ENCODE results near the gene PDXDC1. TPM values are rescaled to one million over a fixed set of nuclear protein-coding genes. Genes with fewer than 3 reads are reported as not detected.
"Not testable (repeated sequence)": the region's sequence is repeated elsewhere in the genome, so short reads cannot be mapped to it uniquely, and the experiment has no call there.

PDXDC1 gene
- total RNA-seq, 4 donors from 2014 or later = 70.0 to 92.2 (median 87.6) TPM

GRCh38 chr16:15059324-15059723 lies 84.5 kb downstream of the PDXDC1 start:
- whole genome bisulfite sequencing, 2 donors (ENCODE audit: low coverage in 1 of 2) = 67 to 82% methylated on average over 3 of the region's 3 CpGs
- H3K36me3 ChIP-seq = peaks cover 6 to 60% of the 10 kb centered on the region in 2 donors
- TF ChIP-seq CTCF (IDR thresholded peaks at IDR 0.05) = no peak
- TF ChIP-seq POLR2AphosphoS5 (IDR thresholded peaks at IDR 0.05) = no peak
- TF ChIP-seq EP300 (IDR thresholded peaks at IDR 0.05) = no peak
- no peak for TF ChIP-seq POLR2A (IDR thresholded peaks at IDR 0.05)

GRCh38 chr16:15062085-15062810 lies 87.4 kb downstream of the PDXDC1 start:
- H3K27me3 ChIP-seq, H3K27ac ChIP-seq, H3K4me1 ChIP-seq, H3K4me3 ChIP-seq, ATAC-seq, H3K9me3 ChIP-seq: not testable (repeated sequence)
- H3K36me3 ChIP-seq = peaks cover 6 to 83% of the 10 kb centered on the region in 2 donors
- 87 to 93% methylated on average over 8 of the region's 8 CpGs for WGBS, 2 donors (ENCODE audit: low coverage in 1 of 2)

More at GRCh38 chr16:15059324-15059723, 84.5 kb downstream of the PDXDC1 start:
- Histone ChIP-seq H3K27ac (no peak overlapping the region), H3K9me3 (no peaks in the 10 kb centered on the region), H3K4me3 (no peak overlapping the region), H3K4me1 (peaks cover 0 to 18% (median 6%) of the 10 kb centered on the region in 3 donors), H3K27me3 (no peaks in the 10 kb centered on the region)
- ATAC-seq = no peak

GRCh38 chr16:15065961-15066360 lies 91.1 kb downstream of the PDXDC1 start:
- peaks cover 4 to 91% of the 10 kb centered on the region in 2 donors for H3K36me3 ChIP-seq
- not testable (repeated sequence) for H3K27me3 ChIP-seq, H3K27ac ChIP-seq, H3K4me3 ChIP-seq, H3K9me3 ChIP-seq, ATAC-seq, H3K4me1 ChIP-seq
- WGBS, 2 donors (ENCODE audit: low coverage in 1 of 2) = no CpG with 5 or more reads among the region's 4 CpGs

- not testable (repeated sequence) for H3K4me3 ChIP-seq, ATAC-seq, H3K27ac ChIP-seq, H3K9me3 ChIP-seq, H3K27me3 ChIP-seq
- H3K4me1 ChIP-seq = peaks cover 0 to 14% (median 0%) of the 10 kb centered on the region in 3 donors
- H3K36me3 ChIP-seq = peaks cover 0 to 84% of the 10 kb centered on the region in 2 donors
- WGBS, 2 donors (ENCODE audit: low coverage in 1 of 2) = 96% methylated on average over 4 of the region's 8 CpGs; no CpG with 5 or more reads in 1 of the 2 donors
Measured at GRCh38 chr16:15066690-15067089, 91.9 kb downstream of the PDXDC1 start.

GRCh38 chr16:15071013-15071412 lies 96.2 kb downstream of the PDXDC1 start:
- WGBS, 2 donors (ENCODE audit: low coverage in 1 of 2) = 28 to 43% methylated on average over 4 of the region's 4 CpGs
- Histone ChIP-seq H3K27ac (peak overlapping the region in 1 of 4 donors; percentile 32), H3K36me3 (peaks cover 0 to 78% of the 10 kb centered on the region in 2 donors), H3K4me1 (peaks cover 0 to 17% (median 0%) of the 10 kb centered on the region in 3 donors)
- not testable (repeated sequence) for H3K27me3 ChIP-seq, H3K4me3 ChIP-seq, ATAC-seq, H3K9me3 ChIP-seq

- Histone ChIP-seq H3K4me1 (peaks cover 0 to 17% (median 0%) of the 10 kb centered on the region in 3 donors), H3K36me3 (peaks cover 0 to 80% of the 10 kb centered on the region in 2 donors)
- H3K9me3 ChIP-seq, H3K27ac ChIP-seq, H3K27me3 ChIP-seq, H3K4me3 ChIP-seq: not testable (repeated sequence)
- 45 to 59% methylated on average over 4 to 5 of the region's 16 CpGs for WGBS, 2 donors (ENCODE audit: low coverage in 1 of 2)
- ATAC-seq = peak; percentile 76
- peak in 1 of 4 experiments; percentile 47 for TF ChIP-seq CTCF (IDR thresholded peaks at IDR 0.05)
Measured at GRCh38 chr16:15071916-15072769, 97.3 kb downstream of the PDXDC1 start.

GRCh38 chr16:15073101-15073500 lies 98.3 kb downstream of the PDXDC1 start:
- Histone ChIP-seq H3K27ac (no peak overlapping the region), H3K4me3 (no peak overlapping the region), H3K4me1 (peaks cover 0 to 17% (median 0%) of the 10 kb centered on the region in 3 donors), H3K9me3 (no peaks in the 10 kb centered on the region), H3K36me3 (peaks cover 0 to 82% of the 10 kb centered on the region in 2 donors), H3K27me3 (no peaks in the 10 kb centered on the region)
- no peak for ATAC-seq
- TF ChIP-seq EP300 (IDR thresholded peaks at IDR 0.05) = no peak
- TF ChIP-seq POLR2A (IDR thresholded peaks at IDR 0.05) = no peak
- no peak for TF ChIP-seq CTCF (IDR thresholded peaks at IDR 0.05)
- TF ChIP-seq POLR2AphosphoS5 (IDR thresholded peaks at IDR 0.05) = no peak
- 77% methylated on average over 6 of the region's 6 CpGs; no CpG with 5 or more reads in 1 of the 2 donors for WGBS, 2 donors (ENCODE audit: low coverage in 1 of 2)

GRCh38 chr16:15076161-15076560 lies 101.3 kb downstream of the PDXDC1 start:
- not testable (repeated sequence) for H3K4me1 ChIP-seq, ATAC-seq, H3K27me3 ChIP-seq, H3K9me3 ChIP-seq, H3K4me3 ChIP-seq
- Histone ChIP-seq H3K36me3 (peaks cover 0 to 78% of the 10 kb centered on the region in 2 donors), H3K27ac (peak overlapping the region in 1 of 4 donors; percentile 12)
- WGBS, 2 donors (ENCODE audit: low coverage in 1 of 2) = 52 to 64% methylated on average over 2 of the region's 2 CpGs

GRCh38 chr16:15080883-15081282 lies 106.1 kb downstream of the PDXDC1 start:
- not testable (repeated sequence) for H3K9me3 ChIP-seq, ATAC-seq, H3K4me1 ChIP-seq, H3K4me3 ChIP-seq, H3K27ac ChIP-seq, H3K27me3 ChIP-seq
- WGBS, 2 donors (ENCODE audit: low coverage in 1 of 2) = 46 to 82% methylated on average over 1 of the region's 1 CpG
- peaks cover 0 to 89% of the 10 kb centered on the region in 2 donors for H3K36me3 ChIP-seq

Data from gastroesophageal sphincter (tissue), 4 donors.